Trophoblast cell (in vitro differentiated cells and primary cell): Measurements from ENCODE around the gene P2RY2.

ENCODE experiments used
- DNase-seq, 2 donors: peaks; one replicate each; pipeline ENCODE4 v3.0.0-alpha.2; 2016
- H2AFZ ChIP-seq: 2 replicates; pipeline ENCODE4 v1.6.1; 2013; ENCODE audit warnings: low read length, moderate library complexity, mild to moderate bottlenecking; ENCODE audit not compliant: insufficient read depth, poor library complexity
- H2AK5ac ChIP-seq: 2 replicates; pipeline ENCODE4 v1.6.1; 2013; ENCODE audit warnings: mild to moderate bottlenecking, low read length
- H2BK120ac ChIP-seq: 2 replicates; pipeline ENCODE4 v1.6.1; 2013; ENCODE audit warnings: low read length, mild to moderate bottlenecking, moderate library complexity; ENCODE audit not compliant: insufficient read depth, poor library complexity
- H2BK12ac ChIP-seq: 2 replicates; pipeline ENCODE4 v1.6.1; 2013; ENCODE audit warnings: mild to moderate bottlenecking, low read length, moderate library complexity
- H2BK5ac ChIP-seq: 2 replicates; pipeline ENCODE4 v1.6.1; 2013; ENCODE audit warnings: low read length, low read depth, moderate library complexity, mild to moderate bottlenecking; ENCODE audit not compliant: poor library complexity
- H3K14ac ChIP-seq: 2 replicates; pipeline ENCODE4 v1.6.1; 2013; ENCODE audit warnings: mild to moderate bottlenecking, low read length
- H3K18ac ChIP-seq: 2 replicates; pipeline ENCODE4 v1.6.1; 2013; ENCODE audit warnings: mild to moderate bottlenecking, low read length
- H3K23ac ChIP-seq: 2 replicates; pipeline ENCODE4 v1.6.1; 2013; ENCODE audit warnings: low read length
- H3K27ac ChIP-seq: 2 replicates; pipeline ENCODE4 v1.5.1; 2013; ENCODE audit warnings: low read depth, mild to moderate bottlenecking, inconsistent platforms, low read length, moderate library complexity
- H3K27me3 ChIP-seq: 2 replicates; pipeline ENCODE4 v1.6.1; 2013; ENCODE audit warnings: inconsistent platforms, mild to moderate bottlenecking, low read length, moderate library complexity; ENCODE audit not compliant: insufficient read depth
- H3K36me3 ChIP-seq, 2 experiments: 1 replicate in 1 of 2; 2 replicates in 1 of 2; pipeline ENCODE4 v1.6.1; 2013; ENCODE audit warnings: low read length in 2 of 2, mild to moderate bottlenecking in 2 of 2, moderate library complexity in 1 of 2; ENCODE audit not compliant: insufficient read depth in 2 of 2, control insufficient read depth in 1 of 2
- H3K4ac ChIP-seq: 2 replicates; pipeline ENCODE4 v1.6.1; 2013; ENCODE audit warnings: low read depth, mild to moderate bottlenecking, low read length, moderate library complexity
- H3K4me1 ChIP-seq, 2 experiments: 1 replicate in 1 of 2; 2 replicates in 1 of 2; pipeline ENCODE4 v1.6.1; 2013; ENCODE audit warnings: low read length in 2 of 2, mild to moderate bottlenecking in 2 of 2, moderate library complexity in 1 of 2; ENCODE audit not compliant: insufficient read depth in 2 of 2, control insufficient read depth in 1 of 2
- H3K4me2 ChIP-seq: 2 replicates; pipeline ENCODE4 v1.6.1; 2013; ENCODE audit warnings: inconsistent platforms, mild to moderate bottlenecking, low read length, moderate library complexity
- H3K4me3 ChIP-seq: 2 replicates; pipeline ENCODE4 v1.5.1; 2013; ENCODE audit warnings: mild to moderate bottlenecking, low read depth, low read length, inconsistent platforms
- H3K79me1 ChIP-seq: one replicate; pipeline ENCODE4 v1.6.1; 2013; ENCODE audit warnings: low read length
- H3K79me2 ChIP-seq: 2 replicates; pipeline ENCODE4 v1.6.1; 2013; ENCODE audit warnings: low read length, mild to moderate bottlenecking; ENCODE audit not compliant: control insufficient read depth, insufficient read depth, poor library complexity
- H3K9ac ChIP-seq: 2 replicates; pipeline ENCODE4 v1.6.1; 2013; ENCODE audit warnings: mild to moderate bottlenecking, low read length
- H3K9me3 ChIP-seq: 2 replicates; pipeline ENCODE4 v1.6.1; 2013; ENCODE audit warnings: low read depth, mild to moderate bottlenecking, control low read depth, inconsistent platforms, low read length; ENCODE audit not compliant: insufficient read depth
- H4K12ac ChIP-seq: 2 replicates; pipeline ENCODE4 v1.6.1; 2013; ENCODE audit warnings: low read depth, mild to moderate bottlenecking, low read length, moderate library complexity
- H4K8ac ChIP-seq: 2 replicates; pipeline ENCODE4 v1.6.1; 2013; ENCODE audit warnings: low read depth, mild to moderate bottlenecking, low read length, moderate library complexity
- H4K91ac ChIP-seq: one replicate; pipeline ENCODE4 v1.6.1; 2013; ENCODE audit warnings: low read depth, mild to moderate bottlenecking, low read length, moderate library complexity
- WGBS: extraction: QIAGEN DNeasy Blood & Tissue Kit; methylation state at CpG from one replicate; pipeline ENCODE4 v1.1.7; 2013; ENCODE audit warnings: missing lambda C conversion rate; ENCODE audit not compliant: insufficient read length, insufficient coverage; ENCODE audit errors: extremely low coverage; 5-methylcytosine and 5-hydroxymethylcytosine counted together

Gene P2RY2

DNA sequence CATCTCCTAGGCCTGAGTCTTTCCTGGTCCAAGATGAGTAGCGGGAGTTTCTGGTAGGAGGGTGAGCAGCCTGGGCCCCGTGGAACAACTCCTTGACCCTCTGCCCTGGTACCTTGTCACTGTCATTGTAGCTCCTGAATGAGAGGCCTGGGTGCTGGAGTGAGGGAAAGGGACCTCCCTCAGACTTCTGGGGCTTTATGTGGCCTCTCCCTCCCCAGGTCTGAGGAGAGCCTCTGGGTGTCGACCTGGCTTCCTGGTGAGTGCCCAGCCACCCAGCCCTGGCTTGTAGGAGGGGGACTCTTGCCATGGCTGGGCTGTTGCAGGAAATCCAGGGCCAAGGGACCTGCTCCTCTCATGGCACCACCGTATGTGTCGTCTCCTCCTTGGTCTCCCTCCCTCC lies 3.9 kb downstream of the P2RY2 start:
- H3K14ac ChIP-seq, result no peak overlapping the region
- peak overlapping the region; percentile 21 for H2AK5ac ChIP-seq
- no peak overlapping the region for H3K23ac ChIP-seq
- DNase-seq, result no peak
- no peak overlapping the region for H3K4me3 ChIP-seq
- peaks cover 3% of the 10 kb centered on the region for H3K79me2 ChIP-seq
- H4K91ac ChIP-seq, result no peak overlapping the region
- peaks cover 26% of the 10 kb centered on the region for H3K79me1 ChIP-seq
- H3K18ac ChIP-seq, result no peak overlapping the region
- no peak overlapping the region for H4K12ac ChIP-seq
- H3K27me3 ChIP-seq, result no peaks in the 10 kb centered on the region
- no CpG with 5 or more reads among the region's 5 CpGs for WGBS
- no peak overlapping the region for H2BK120ac ChIP-seq
- no peak overlapping the region for H3K4ac ChIP-seq
- no peak overlapping the region for H3K9ac ChIP-seq
- no peaks in the 10 kb centered on the region for H3K9me3 ChIP-seq
- H3K4me1 ChIP-seq, result peaks cover 45 to 60% of the 10 kb centered on the region in 2 experiments
- no peaks in the 10 kb centered on the region for H3K36me3 ChIP-seq
- H3K27ac ChIP-seq, result no peak overlapping the region
- no peak overlapping the region for H3K4me2 ChIP-seq
- no peak overlapping the region for H2BK5ac ChIP-seq
- peak overlapping the region; percentile 42 for H2BK12ac ChIP-seq
- H2AFZ ChIP-seq, result no peak overlapping the region
- no peak overlapping the region for H4K8ac ChIP-seq

DNA sequence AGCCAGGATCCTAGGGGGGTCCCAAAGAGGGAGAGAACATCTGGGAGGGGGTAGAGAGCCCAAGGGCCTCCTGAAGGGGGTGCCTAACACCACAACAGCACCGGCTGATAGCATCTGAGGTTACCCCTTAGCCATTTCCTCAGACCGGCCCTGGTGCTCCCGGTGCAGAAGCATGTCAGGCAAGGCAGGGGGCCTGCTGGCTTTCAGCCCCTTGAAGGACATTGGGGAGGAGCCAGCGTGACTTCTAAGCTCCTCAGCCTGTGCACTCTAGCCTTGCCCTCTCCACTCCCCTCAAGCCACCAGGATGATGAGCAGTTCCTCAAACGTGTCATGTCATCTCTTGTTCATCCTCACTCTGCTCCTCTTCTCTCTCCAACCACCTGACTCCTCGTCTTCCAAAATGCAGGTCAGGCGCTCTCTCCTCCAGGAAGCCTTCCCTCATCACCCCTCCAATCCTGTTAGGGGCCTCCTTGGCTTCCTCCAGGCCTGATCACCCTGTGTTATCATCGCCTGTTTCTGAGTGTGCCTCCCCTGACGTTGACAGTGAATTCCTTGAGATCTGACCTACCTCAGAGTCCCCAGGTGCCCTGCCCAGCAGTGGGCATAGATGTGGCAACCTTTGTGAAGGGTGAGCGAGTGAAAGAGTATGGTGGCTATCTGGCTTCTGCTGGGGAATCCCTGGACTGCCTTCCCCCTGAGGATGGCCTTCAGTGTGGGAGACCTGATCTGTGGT lies 6.1 kb downstream of the P2RY2 start:
- Histone ChIP-seq H3K23ac (no peak overlapping the region), H3K4me1 (peaks cover 51 to 54% of the 10 kb centered on the region in 2 experiments), H4K91ac (peak overlapping the region; percentile 38), H3K4me2 (no peak overlapping the region), H2BK120ac (peak overlapping the region; percentile 74), H4K8ac (peak overlapping the region; percentile 39), H3K27me3 (no peaks in the 10 kb centered on the region), H2BK5ac (no peak overlapping the region), H3K79me1 (peaks cover 25% of the 10 kb centered on the region), H3K4me3 (no peak overlapping the region), H3K9me3 (no peaks in the 10 kb centered on the region), H3K4ac (peak overlapping the region; percentile 43), H2AFZ (no peak overlapping the region), H3K9ac (no peak overlapping the region), H3K79me2 (peaks cover 8% of the 10 kb centered on the region), H4K12ac (no peak overlapping the region), H3K18ac (peak overlapping the region; percentile 44), H3K14ac (peak overlapping the region; percentile 25), H2AK5ac (peak overlapping the region; percentile 85), H2BK12ac (peak overlapping the region; percentile 55), H3K27ac (no peak overlapping the region), H3K36me3 (no peaks in the 10 kb centered on the region)
- DNase-seq, result no peak
- WGBS, result no CpG with 5 or more reads among the region's 10 CpGs

DNA sequence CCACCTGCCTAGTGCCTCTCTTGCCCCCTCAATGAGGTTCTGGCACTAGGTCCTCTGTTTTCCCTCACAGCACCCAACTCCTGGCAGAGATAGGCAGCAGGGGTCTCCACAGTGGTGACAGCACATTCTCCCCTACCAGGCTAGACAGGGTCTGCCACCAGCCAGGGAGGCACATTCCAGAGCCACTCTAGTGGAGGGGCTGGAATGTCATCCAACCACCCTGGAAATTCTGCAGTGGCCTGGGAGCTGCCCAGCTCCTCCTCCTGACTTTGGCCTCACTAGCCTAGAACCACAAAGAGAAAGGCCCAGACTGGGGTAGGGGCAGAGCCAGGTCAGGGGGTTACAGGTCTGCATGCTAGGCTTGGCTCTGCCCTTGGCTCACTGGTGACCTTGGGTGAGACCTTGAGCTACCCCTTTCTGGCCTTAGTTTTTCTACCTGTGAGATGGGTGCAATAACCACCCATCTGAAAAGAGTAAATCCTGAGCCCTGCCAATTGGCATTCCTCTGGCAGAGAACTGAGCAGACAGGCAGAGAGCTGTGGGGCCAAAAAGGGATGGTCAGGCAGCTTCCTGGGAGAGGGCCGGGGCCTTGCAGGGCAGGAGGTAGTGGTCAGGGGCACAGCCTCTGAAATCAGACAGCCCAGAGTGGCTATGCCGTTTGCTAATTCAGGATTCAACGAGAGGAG lies 7.1 kb downstream of the P2RY2 start:
- DNase-seq, result peak; percentile 74 to 84
- Histone ChIP-seq H3K79me1 (peaks cover 30% of the 10 kb centered on the region), H3K4me3 (no peak overlapping the region), H3K23ac (no peak overlapping the region), H3K9ac (no peak overlapping the region), H3K27ac (no peak overlapping the region), H3K36me3 (no peaks in the 10 kb centered on the region), H3K4ac (no peak overlapping the region), H2BK5ac (peak overlapping the region; percentile 23), H4K12ac (no peak overlapping the region), H4K8ac (no peak overlapping the region), H3K18ac (peak overlapping the region; percentile 1), H3K4me2 (no peak overlapping the region), H2BK12ac (peak overlapping the region; percentile 83), H3K4me1 (peaks cover 56 to 58% of the 10 kb centered on the region in 2 experiments), H4K91ac (peak overlapping the region; percentile 70), H3K27me3 (no peaks in the 10 kb centered on the region), H2AK5ac (peak overlapping the region; percentile 69), H3K14ac (peak overlapping the region; percentile 22), H3K79me2 (peaks cover 9% of the 10 kb centered on the region), H2BK120ac (peak overlapping the region; percentile 40), H3K9me3 (no peaks in the 10 kb centered on the region), H2AFZ (no peak overlapping the region)
- no CpG with 5 or more reads among the region's 3 CpGs for WGBS

DNA sequence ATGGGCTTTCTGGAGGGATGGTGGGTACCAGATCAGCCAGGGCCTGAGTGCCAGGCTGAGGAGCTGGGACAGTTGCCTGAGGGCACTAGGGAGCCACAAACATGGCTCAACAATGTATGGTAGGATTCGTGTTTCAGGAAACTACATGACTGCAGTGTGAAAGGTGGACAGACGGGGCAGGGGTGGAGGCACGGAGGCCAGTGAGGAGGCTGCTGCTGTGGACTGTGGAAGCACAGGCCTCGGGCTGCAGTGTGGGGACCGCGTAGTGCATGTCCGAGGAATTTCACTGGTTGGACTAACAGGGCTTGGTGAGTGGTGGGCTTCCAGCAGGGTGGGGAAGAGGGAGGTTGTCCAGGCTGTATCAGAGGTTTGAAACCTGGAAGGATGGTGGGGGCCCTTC lies 7.8 kb downstream of the P2RY2 start:
- WGBS, result no CpG with 5 or more reads among the region's 7 CpGs
- Histone ChIP-seq H4K12ac (no peak overlapping the region), H3K4me2 (no peak overlapping the region), H3K23ac (no peak overlapping the region), H3K4me1 (peaks cover 56 to 60% of the 10 kb centered on the region in 2 experiments), H2BK120ac (peak overlapping the region; percentile 40), H3K79me1 (peaks cover 33% of the 10 kb centered on the region), H3K9ac (no peak overlapping the region), H2BK12ac (peak overlapping the region; percentile 83), H3K14ac (peak overlapping the region; percentile 22), H3K27me3 (no peaks in the 10 kb centered on the region), H2AK5ac (peak overlapping the region; percentile 69), H2AFZ (no peak overlapping the region), H3K79me2 (peaks cover 11% of the 10 kb centered on the region), H2BK5ac (peak overlapping the region; percentile 23), H3K27ac (no peak overlapping the region), H3K4me3 (no peak overlapping the region), H4K8ac (peak overlapping the region; percentile 10), H3K9me3 (no peaks in the 10 kb centered on the region), H3K36me3 (no peaks in the 10 kb centered on the region), H3K4ac (peak overlapping the region; percentile 50), H3K18ac (peak overlapping the region; percentile 62), H4K91ac (peak overlapping the region; percentile 70)
- DNase-seq, result no peak
